SK-N-MC (cell line): Measurements from ENCODE around the gene IGFN1.

ENCODE experiments used
- EZH2 ChIP-seq: fragments of 200-600 bp; sonication (generic); IDR thresholded peaks from one replicate; pipeline ENCODE4 v1.6.1; 2017; ENCODE audit warnings: antibody characterized with exemption
- FOXP2 ChIP-seq: optimal IDR thresholded peaks from 2 replicates; pipeline ENCODE3; 2011; ENCODE audit warnings: mild to moderate bottlenecking, moderate library complexity; ENCODE audit not compliant: insufficient read depth; ENCODE audit errors: extremely low read length, control extremely low read depth
- POLR2AphosphoS5 ChIP-seq: IDR thresholded peaks from 2 replicates; pipeline ENCODE4 v1.6.1; 2012; ENCODE audit warnings: mild to moderate bottlenecking, low read depth, low read length, borderline replicate concordance

DNA sequence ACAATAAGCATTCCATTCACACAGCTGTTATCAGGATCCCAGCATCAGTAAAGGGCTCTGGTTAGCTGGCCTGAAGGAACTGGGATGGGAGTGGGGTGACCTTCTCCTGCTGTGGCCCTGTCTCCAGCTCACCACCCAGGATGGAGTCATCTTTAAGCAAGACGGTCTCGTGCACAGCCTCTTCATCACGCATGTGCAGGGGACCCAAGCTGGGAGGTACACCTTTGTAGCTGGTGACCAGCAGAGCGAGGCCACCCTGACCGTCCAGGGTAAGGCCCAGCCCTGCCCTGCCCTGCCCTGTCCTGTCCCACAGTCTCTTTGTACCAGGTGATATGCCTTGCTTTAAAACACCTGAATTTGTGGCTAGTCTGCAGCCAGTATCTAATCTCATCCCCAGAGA lies 24.3 kb downstream of the IGFN1 start:
- TF ChIP-seq POLR2AphosphoS5: no peak
- no peak for TF ChIP-seq EZH2
- TF ChIP-seq FOXP2: no peak
